Smooth muscle cell (in vitro differentiated cells): Measurements from ENCODE around the gene TRAM2. TPM values are rescaled to one million over a fixed set of nuclear protein-coding genes. Genes with fewer than 3 reads are reported as not detected.

Experiments used
- DNase-seq: peaks from one replicate; lab custom pipeline; 2025; ENCODE audit not compliant: unreplicated experiment; lab: John Stamatoyannopoulos, UW
- H2AFZ ChIP-seq: fragments of 200-600 bp; sonication (generic); 2 replicates; pipeline ENCODE4 v1.6.0; 2016; ENCODE audit warnings: antibody characterized with exemption, low read depth, mild to moderate bottlenecking
- H3F3A ChIP-seq: fragments of 200-600 bp; sonication (generic); 2 replicates; pipeline ENCODE4 v1.6.0; 2017; ENCODE audit warnings: antibody characterized with exemption, low read depth
- H3K27ac ChIP-seq: fragments of 200-600 bp; sonication (generic); 2 replicates; pipeline ENCODE4 v1.5.1; 2016; ENCODE audit warnings: low read depth, mild to moderate bottlenecking
- H3K27me3 ChIP-seq: fragments of 200-600 bp; sonication (generic); 2 replicates; pipeline ENCODE4 v1.6.1; 2016; ENCODE audit warnings: low read depth, mild to moderate bottlenecking
- H3K36me3 ChIP-seq: fragments of 200-600 bp; sonication (generic); 2 replicates; pipeline ENCODE4 v1.5.1; 2016; ENCODE audit warnings: low read depth
- H3K4me1 ChIP-seq: fragments of 200-600 bp; sonication (generic); 2 replicates; pipeline ENCODE4 v1.5.1; 2016; ENCODE audit warnings: low read depth
- H3K4me2 ChIP-seq: fragments of 200-600 bp; sonication (generic); 2 replicates; pipeline ENCODE4 v1.6.0; 2016; ENCODE audit warnings: mild to moderate bottlenecking
- H3K4me3 ChIP-seq: fragments of 200-600 bp; sonication (generic); 2 replicates; pipeline ENCODE4 v1.5.1; 2016; ENCODE audit warnings: mild to moderate bottlenecking
- H3K79me2 ChIP-seq: fragments of 200-600 bp; sonication (generic); 2 replicates; pipeline ENCODE4 v1.6.0; 2016; ENCODE audit warnings: low read depth, mild to moderate bottlenecking
- H3K9ac ChIP-seq: fragments of 200-600 bp; sonication (generic); 2 replicates; pipeline ENCODE4 v1.6.0; 2016; ENCODE audit warnings: low read depth
- H3K9me3 ChIP-seq: fragments of 200-600 bp; sonication (generic); replicated peaks from 2 replicates; pipeline ENCODE4 v1.5.1; 2016; ENCODE audit warnings: low read depth
- H4K20me1 ChIP-seq: fragments of 200-600 bp; sonication (generic); 2 replicates; pipeline ENCODE4 v1.6.0; 2016; ENCODE audit warnings: low read depth
- WGBS: methylation state at CpG from one replicate; pipeline ENCODE4 v1.1.7; 2016; ENCODE audit warnings: low lambda C conversion rate; 5-methylcytosine and 5-hydroxymethylcytosine counted together
- polyA plus RNA-seq: library from polyadenylated mRNA; unstranded; fragments of >200 nt; fragmentation: Nextera tagmentation; extraction: Ambion mirVana; gene quantifications from 2 replicates; pipeline ENCODE4 v1.2.1, GENCODE V29; 2016
- total RNA-seq: library from RNA; depleted of rRNA; stranded (reverse); fragments of >200 nt; gene quantifications from 2 replicates; pipeline ENCODE4 v1.2.3, GENCODE V29; 2014
- TF ChIP-seq, protein P1 (sequence below): fragments of 200-600 bp; sonication (generic); IDR thresholded peaks from 2 replicates; pipeline ENCODE4 v1.5.1; 2017; ENCODE audit warnings: borderline replicate concordance, mild to moderate bottlenecking, antibody characterized with exemption; ENCODE audit not compliant: insufficient read depth, poor library complexity, severe bottlenecking

The TRAM2 gene
- total and polyA plus RNA-seq, 2 experiments from 2014 or later: 18.2 to 35.6 TPM

DNA sequence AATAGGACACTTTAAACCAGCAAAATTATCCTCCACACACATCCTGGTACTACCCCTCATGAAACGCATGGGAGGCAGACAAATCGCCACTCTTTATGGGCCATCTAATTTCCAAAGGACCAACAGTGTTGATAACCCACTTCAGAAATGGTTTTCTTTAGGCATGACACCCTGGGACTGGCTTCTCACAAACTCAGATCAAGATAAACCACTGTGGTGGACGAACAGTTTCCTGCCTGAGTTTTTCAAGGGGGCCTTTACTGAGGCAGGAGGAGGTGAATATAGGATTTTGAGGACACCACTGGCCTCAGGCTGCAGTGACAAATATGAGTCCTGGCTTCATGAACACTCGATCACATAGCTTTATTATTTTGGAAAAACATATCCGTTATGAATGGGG lies 26.0 kb downstream of the TRAM2 start:
- WGBS: 85% methylated on average over 5 of the region's 5 CpGs

DNA sequence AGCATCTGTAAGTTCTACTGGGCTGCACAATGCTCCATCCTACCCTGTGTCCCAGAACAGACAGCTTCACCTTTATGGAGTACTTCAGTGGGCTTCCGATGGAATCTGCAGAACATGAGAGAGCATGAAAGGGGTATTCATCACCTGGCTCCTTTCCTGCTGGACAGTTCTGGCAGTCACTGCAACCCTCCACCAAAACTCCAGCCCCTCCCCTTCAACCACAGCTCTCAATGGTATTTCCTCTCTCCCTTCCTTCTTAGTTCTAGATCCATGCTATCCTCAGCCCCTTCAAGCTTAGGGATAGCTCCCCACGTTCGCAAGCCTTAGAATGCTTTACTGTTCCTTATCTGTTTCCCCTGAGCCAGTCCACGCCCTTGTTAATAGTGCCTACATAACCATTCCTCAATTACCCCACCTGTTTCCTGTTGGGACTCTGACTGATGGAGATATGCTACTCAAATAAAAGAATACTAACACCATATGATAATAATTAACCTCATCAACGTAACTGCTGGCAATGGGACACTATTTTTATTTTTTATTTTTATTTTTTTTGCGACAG lies 26.8 kb downstream of the TRAM2 start:
- Histone ChIP-seq H3K79me2 (peaks cover 73% of the 10 kb centered on the region), H3K9ac (no peak overlapping the region), H2AFZ (no peak overlapping the region), H3K4me3 (no peak overlapping the region), H3K36me3 (no peaks in the 10 kb centered on the region), H3F3A (no peaks in the 10 kb centered on the region), H3K9me3 (no peaks in the 10 kb centered on the region), H4K20me1 (peaks cover 42% of the 10 kb centered on the region), H3K27me3 (no peaks in the 10 kb centered on the region), H3K4me2 (peak overlapping the region; percentile 13), H3K4me1 (peaks cover 20% of the 10 kb centered on the region), H3K27ac (no peak overlapping the region)
- no peak for DNase-seq
- TF ChIP-seq, protein P1, sequence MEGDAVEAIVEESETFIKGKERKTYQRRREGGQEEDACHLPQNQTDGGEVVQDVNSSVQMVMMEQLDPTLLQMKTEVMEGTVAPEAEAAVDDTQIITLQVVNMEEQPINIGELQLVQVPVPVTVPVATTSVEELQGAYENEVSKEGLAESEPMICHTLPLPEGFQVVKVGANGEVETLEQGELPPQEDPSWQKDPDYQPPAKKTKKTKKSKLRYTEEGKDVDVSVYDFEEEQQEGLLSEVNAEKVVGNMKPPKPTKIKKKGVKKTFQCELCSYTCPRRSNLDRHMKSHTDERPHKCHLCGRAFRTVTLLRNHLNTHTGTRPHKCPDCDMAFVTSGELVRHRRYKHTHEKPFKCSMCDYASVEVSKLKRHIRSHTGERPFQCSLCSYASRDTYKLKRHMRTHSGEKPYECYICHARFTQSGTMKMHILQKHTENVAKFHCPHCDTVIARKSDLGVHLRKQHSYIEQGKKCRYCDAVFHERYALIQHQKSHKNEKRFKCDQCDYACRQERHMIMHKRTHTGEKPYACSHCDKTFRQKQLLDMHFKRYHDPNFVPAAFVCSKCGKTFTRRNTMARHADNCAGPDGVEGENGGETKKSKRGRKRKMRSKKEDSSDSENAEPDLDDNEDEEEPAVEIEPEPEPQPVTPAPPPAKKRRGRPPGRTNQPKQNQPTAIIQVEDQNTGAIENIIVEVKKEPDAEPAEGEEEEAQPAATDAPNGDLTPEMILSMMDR: no peak
- WGBS: 77% methylated on average over 6 of the region's 6 CpGs

More for the DNA sequence above, 26.0 kb downstream of the TRAM2 start:
- TF ChIP-seq, protein P1: no peak
- H3K4me1 ChIP-seq: peaks cover 20% of the 10 kb centered on the region
- H3K4me3 ChIP-seq: no peak overlapping the region
- peaks cover 50% of the 10 kb centered on the region for H4K20me1 ChIP-seq
- H2AFZ ChIP-seq: no peak overlapping the region
- peaks cover 76% of the 10 kb centered on the region for H3K79me2 ChIP-seq
- no peaks in the 10 kb centered on the region for H3K27me3 ChIP-seq
- no peaks in the 10 kb centered on the region for H3K9me3 ChIP-seq
- H3F3A ChIP-seq: no peaks in the 10 kb centered on the region
- no peak overlapping the region for H3K27ac ChIP-seq
- no peaks in the 10 kb centered on the region for H3K36me3 ChIP-seq
- no peak for DNase-seq
- H3K9ac ChIP-seq: no peak overlapping the region
- peak overlapping the region; percentile 46 for H3K4me2 ChIP-seq

DNA sequence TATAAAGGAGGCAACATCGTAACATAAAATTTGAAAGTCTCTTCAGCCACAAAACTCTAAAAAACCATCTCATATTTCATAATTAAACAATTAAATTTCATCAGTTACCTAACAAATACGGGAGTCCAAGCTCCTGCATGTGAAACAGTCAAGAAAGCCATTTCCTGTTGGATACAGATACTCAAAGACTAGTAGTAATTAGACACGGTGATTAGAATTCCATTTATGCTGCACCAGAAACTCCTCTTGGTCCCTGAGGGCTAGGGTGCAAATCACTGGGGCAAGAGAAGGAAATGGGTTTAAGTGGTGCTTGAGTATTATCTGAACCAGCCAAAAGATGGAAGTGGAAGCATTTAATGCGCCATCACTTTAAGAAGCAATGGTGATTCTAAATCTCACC lies 27.4 kb downstream of the TRAM2 start:
- 83% methylated on average over 4 of the region's 4 CpGs for WGBS
- Histone ChIP-seq H3K27me3 (no peaks in the 10 kb centered on the region), H3K9me3 (no peaks in the 10 kb centered on the region), H2AFZ (no peak overlapping the region), H3K4me2 (no peak overlapping the region), H3K9ac (no peak overlapping the region), H4K20me1 (peaks cover 38% of the 10 kb centered on the region), H3K79me2 (peaks cover 66% of the 10 kb centered on the region), H3K4me3 (no peak overlapping the region), H3K36me3 (no peaks in the 10 kb centered on the region), H3K27ac (no peak overlapping the region), H3F3A (no peaks in the 10 kb centered on the region), H3K4me1 (peaks cover 20% of the 10 kb centered on the region)
- no peak for DNase-seq
- TF ChIP-seq, protein P1: no peak

DNA sequence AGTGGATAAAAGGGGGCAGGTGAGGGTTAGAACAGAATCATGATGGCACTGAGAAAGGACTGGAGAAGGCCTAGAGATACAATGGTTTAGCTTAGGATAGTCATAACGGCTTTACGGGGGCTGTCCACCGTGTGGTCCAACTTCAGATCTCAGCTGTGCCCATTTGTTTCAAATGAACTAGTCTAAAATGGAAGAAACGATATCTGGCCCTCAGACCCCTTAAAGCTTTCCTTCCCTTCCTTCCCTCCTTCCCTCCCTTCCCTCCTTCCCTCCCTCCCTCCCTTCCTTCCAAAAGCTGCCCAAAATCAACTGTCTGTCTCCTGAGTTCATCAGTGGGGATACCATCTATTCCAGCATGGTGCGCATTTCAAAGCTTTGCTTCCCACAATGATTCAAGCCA lies 27.9 kb downstream of the TRAM2 start:
- no peak for DNase-seq
- peaks cover 62% of the 10 kb centered on the region for H3K79me2 ChIP-seq
- 98% methylated on average over 4 of the region's 5 CpGs for WGBS
- peaks cover 22% of the 10 kb centered on the region for H3K4me1 ChIP-seq
- H3K4me3 ChIP-seq: no peak overlapping the region
- H3K36me3 ChIP-seq: no peaks in the 10 kb centered on the region
- H3K9ac ChIP-seq: no peak overlapping the region
- no peak overlapping the region for H3K27ac ChIP-seq
- no peaks in the 10 kb centered on the region for H3K9me3 ChIP-seq
- no peak overlapping the region for H2AFZ ChIP-seq
- no peak overlapping the region for H3K4me2 ChIP-seq
- TF ChIP-seq, protein P1: no peak
- H3K27me3 ChIP-seq: no peaks in the 10 kb centered on the region
- peaks cover 38% of the 10 kb centered on the region for H4K20me1 ChIP-seq
- no peaks in the 10 kb centered on the region for H3F3A ChIP-seq
